HepG2 (cell line): ENCODE measurements around the gene INPP1. TPM values are rescaled to one million over a fixed set of nuclear protein-coding genes. Genes with fewer than 3 reads are reported as not detected.
A peak's percentile ranks its signal among the peaks of the same experiment; 100 is the strongest.

Experiments used
- ARID5B ChIP-seq: IDR thresholded peaks from 2 replicates; pipeline ENCODE4 v1.4.0; 2020; ENCODE audit warnings: mild to moderate bottlenecking, missing genetic modification reagents
- ATF7 ChIP-seq, 2 experiments: fragments of 450-650 bp in 1 of 2; sonication (generic) in 1 of 2; formaldehyde crosslinking in 1 of 2; IDR thresholded peaks; 2 replicates each; pipeline versions ENCODE4 v1.4.0 to v1.6.1; 2016 to 2020; ENCODE audit warnings: antibody characterized with exemption in 1 of 2, mild to moderate bottlenecking in 1 of 2, missing genetic modification reagents in 1 of 2
- BCL6 ChIP-seq: IDR thresholded peaks from 2 replicates; pipeline ENCODE4 v1.6.1; 2016; ENCODE audit warnings: missing genetic modification reagents, missing compliant biosample characterization
- CAMTA2 ChIP-seq: sonication (generic); formaldehyde crosslinking; IDR thresholded peaks from 2 replicates; pipeline ENCODE4 v1.4.0; 2020; ENCODE audit warnings: mild to moderate bottlenecking, missing genetic modification reagents, borderline replicate concordance
- GABPB1 ChIP-seq: IDR thresholded peaks from 2 replicates; pipeline ENCODE4 v1.6.1; 2016; ENCODE audit warnings: mild to moderate bottlenecking, missing genetic modification reagents, moderate library complexity, missing compliant biosample characterization
- HMG20B ChIP-seq: conservative IDR thresholded peaks from 2 replicates; pipeline ENCODE4 v1.6.1; 2016; ENCODE audit warnings: missing genetic modification reagents, missing compliant biosample characterization
- JUNB ChIP-seq: sonication (generic); formaldehyde crosslinking; IDR thresholded peaks from 2 replicates; pipeline ENCODE4 v1.8.0; 2022; ENCODE audit warnings: missing genetic modification reagents, mild to moderate bottlenecking, borderline replicate concordance
- MTF2 ChIP-seq: sonication (generic); formaldehyde crosslinking; IDR thresholded peaks from 2 replicates; pipeline ENCODE4 v1.5.0; 2020; ENCODE audit warnings: missing genetic modification reagents, borderline replicate concordance
- NFE2L2 ChIP-seq: fragments of 150-350 bp; IDR thresholded peaks from 2 replicates; pipeline ENCODE4 v1.6.1; 2014; ENCODE audit warnings: low read length
- RBM39 ChIP-seq: fragments of 200-400 bp; formaldehyde crosslinking; IDR thresholded peaks from one replicate; pipeline ENCODE4 v1.6.1; 2018; ENCODE audit warnings: antibody characterized with exemption, mild to moderate bottlenecking, low read depth, low read length; ENCODE audit not compliant: poor library complexity, severe bottlenecking
- RELA ChIP-seq: sonication (generic); formaldehyde crosslinking; IDR thresholded peaks from 2 replicates; pipeline ENCODE4 v1.4.0; 2020; ENCODE audit warnings: missing genetic modification reagents
- SIX1 ChIP-seq: sonication (generic); formaldehyde crosslinking; IDR thresholded peaks from 2 replicates; pipeline ENCODE4 v1.4.0; 2020; ENCODE audit warnings: missing genetic modification reagents, borderline replicate concordance
- SOX13 ChIP-seq, 3 experiments: fragments of 450-650 bp in 1 of 3; sonication (generic) in 1 of 3; formaldehyde crosslinking in 1 of 3; IDR thresholded peaks in 2 of 3; conservative IDR thresholded peaks in 1 of 3; 2 replicates each; pipeline versions ENCODE4 v1.5.0 to v1.6.1; 2016 to 2020; ENCODE audit warnings: antibody characterized with exemption in 1 of 3, mild to moderate bottlenecking in 1 of 3, missing compliant biosample characterization in 1 of 3, missing genetic modification reagents in 1 of 3, moderate library complexity in 1 of 3
- STAT5B ChIP-seq: sonication (generic); formaldehyde crosslinking; IDR thresholded peaks from 2 replicates; pipeline ENCODE4 v1.4.0; 2020; ENCODE audit warnings: missing genetic modification reagents
- YY1 ChIP-seq: IDR thresholded peaks from 2 replicates; pipeline ENCODE4 v1.6.1; 2011; ENCODE audit warnings: low read length, low read depth, moderate library complexity, mild to moderate bottlenecking; ENCODE audit not compliant: insufficient read depth, insufficient replicate concordance
- ZBTB38 ChIP-seq: sonication (generic); formaldehyde crosslinking; IDR thresholded peaks from 2 replicates; pipeline ENCODE4 v1.5.1; 2020; ENCODE audit warnings: mild to moderate bottlenecking, missing genetic modification reagents
- ZNF263 ChIP-seq: sonication (generic); formaldehyde crosslinking; IDR thresholded peaks from 2 replicates; pipeline ENCODE4 v1.4.0; 2020; ENCODE audit warnings: missing genetic modification reagents
- ZNF460 ChIP-seq: sonication (generic); formaldehyde crosslinking; IDR thresholded peaks from 2 replicates; pipeline ENCODE4 v1.5.1; 2020; ENCODE audit warnings: missing genetic modification reagents, mild to moderate bottlenecking, borderline replicate concordance
- ZNF543 ChIP-seq: sonication (generic); formaldehyde crosslinking; IDR thresholded peaks from 2 replicates; pipeline ENCODE4 v1.4.0; 2020; ENCODE audit warnings: mild to moderate bottlenecking, missing genetic modification reagents
- ZNF788 ChIP-seq: sonication (generic); formaldehyde crosslinking; IDR thresholded peaks from 2 replicates; pipeline ENCODE4 v1.5.0; 2020; ENCODE audit warnings: mild to moderate bottlenecking, missing genetic modification reagents, borderline replicate concordance
- polyA plus RNA-seq, 8 experiments: library from polyadenylated mRNA; depleted of rRNA in 3 of 8; stranded (reverse) in 7 of 8; unstranded in 1 of 8; fragments of >200 nt; fragmentation: Illumina TruSeq in 4 of 8; extraction: Trizol in 4 of 8; gene quantifications; 2 replicates each; pipeline versions ENCODE4 v1.2.1 to v1.2.3, GENCODE V29; 2011 to 2016; ENCODE audit warnings: low read depth in 4 of 8, missing spikeins in 1 of 8, mixed read lengths in 1 of 8; ENCODE audit not compliant: insufficient read depth in 1 of 8
- total RNA-seq, 5 experiments: library from RNA; depleted of rRNA; stranded (reverse); fragments of >200 nt; fragmentation: Illumina TruSeq; extraction: Trizol; gene quantifications; 2 replicates each; pipeline ENCODE4 v1.2.3, GENCODE V29; 2016; ENCODE audit warnings: low read depth in 1 of 5
- TF ChIP-seq, protein P1 (sequence below): sonication (generic); formaldehyde crosslinking; IDR thresholded peaks from 2 replicates; pipeline ENCODE4 v1.9.0; 2021; ENCODE audit warnings: missing genetic modification reagents, mild to moderate bottlenecking, borderline replicate concordance
- TF ChIP-seq, protein P2 (sequence below): sonication (generic); formaldehyde crosslinking; conservative IDR thresholded peaks from 2 replicates; pipeline ENCODE4 v1.8.0; 2022; ENCODE audit warnings: missing genetic modification reagents

The INPP1 gene
- total and polyA plus RNA-seq, 2 of the 13 experiments (the other 11 are each of a cell fraction or from before 2014, with no cell fraction given), result 10.0 to 13.3 TPM

DNA sequence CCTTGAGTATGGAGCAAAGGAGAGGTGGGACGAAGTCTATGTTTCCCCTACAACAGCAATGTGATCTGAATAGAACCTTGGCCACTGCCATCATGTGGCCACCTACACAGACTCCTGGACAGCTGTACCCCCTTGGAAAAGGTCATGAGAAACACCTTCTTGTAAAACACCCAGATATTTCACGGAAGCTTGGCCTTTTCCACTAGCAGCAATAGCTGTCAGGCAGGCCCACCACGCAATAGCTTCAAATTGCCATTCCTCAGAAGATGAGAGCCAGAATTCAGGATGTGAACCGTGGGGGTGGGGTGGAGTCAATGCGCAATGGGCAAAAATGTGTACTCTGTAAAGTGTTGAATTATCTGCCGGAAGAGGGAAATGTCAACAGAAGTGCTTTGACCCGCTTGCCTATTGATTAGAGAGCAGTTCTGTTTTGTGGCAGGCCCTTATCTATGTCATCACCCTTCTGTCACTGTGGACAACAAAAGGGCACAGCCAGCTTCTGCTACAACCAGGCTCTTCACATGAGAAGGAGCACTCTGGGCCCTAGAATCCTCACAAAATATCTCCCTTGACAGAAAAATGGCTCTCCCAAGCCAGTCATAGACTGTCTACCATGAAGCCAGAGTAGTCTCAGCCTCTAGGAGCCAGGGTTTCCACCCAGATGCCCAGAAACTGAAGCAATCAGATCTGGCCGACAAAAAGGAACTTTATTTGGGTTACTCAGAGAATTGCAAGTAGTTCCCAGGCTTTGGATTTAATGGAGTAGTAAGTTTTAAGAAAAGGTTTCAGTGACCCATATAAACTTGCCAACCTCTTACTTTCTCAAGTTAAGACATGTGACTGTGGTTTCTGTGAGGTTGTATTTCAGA, 9.5 kb downstream of the INPP1 start (continued):
- TF ChIP-seq MTF2 (CRISPR knock-in tag) (no peak), GABPB1 (CRISPR knock-in tag) (peak; percentile 69), ZNF788 (peak; percentile 96; the same call in 1 of the 2 replicates), ZBTB38 (peak; percentile 91), ZNF543 (CRISPR knock-in tag) (peak; percentile 93), JUNB (peak; percentile 85), RBM39 (no peak), SIX1 (CRISPR knock-in tag) (peak; percentile 83; the same call in 1 of the 2 replicates), ARID5B (CRISPR knock-in tag) (peak; percentile 100), YY1 (peak; percentile 28), STAT5B (no peak), HMG20B (CRISPR knock-in tag) (peak; percentile 98), NFE2L2 (no peak), BCL6 (peak; percentile 94), ATF7 (IDR thresholded peaks at IDR 0.05) (peak; percentile 52), ATF7 (CRISPR knock-in tag; IDR thresholded peaks at IDR 0.05) (peak; percentile 93), SOX13 (IDR thresholded peaks at IDR 0.05) (peak; percentile 93), SOX13 (CRISPR knock-in tag; conservative IDR thresholded peaks at IDR 0.05 in 1 of 2, IDR thresholded peaks at IDR 0.05 in 1 of 2) (peak in 1 of 2 experiments; percentile 99; a peak in 2 of 4 replicates), ZNF460 (CRISPR knock-in tag) (peak; percentile 9; the same call in 1 of the 2 replicates), RELA (peak; percentile 53; the same call in 1 of the 2 replicates), CAMTA2 (peak; percentile 39; the same call in 1 of the 2 replicates), ZNF263 (CRISPR knock-in tag) (peak; percentile 97)
- TF ChIP-seq, protein P1, sequence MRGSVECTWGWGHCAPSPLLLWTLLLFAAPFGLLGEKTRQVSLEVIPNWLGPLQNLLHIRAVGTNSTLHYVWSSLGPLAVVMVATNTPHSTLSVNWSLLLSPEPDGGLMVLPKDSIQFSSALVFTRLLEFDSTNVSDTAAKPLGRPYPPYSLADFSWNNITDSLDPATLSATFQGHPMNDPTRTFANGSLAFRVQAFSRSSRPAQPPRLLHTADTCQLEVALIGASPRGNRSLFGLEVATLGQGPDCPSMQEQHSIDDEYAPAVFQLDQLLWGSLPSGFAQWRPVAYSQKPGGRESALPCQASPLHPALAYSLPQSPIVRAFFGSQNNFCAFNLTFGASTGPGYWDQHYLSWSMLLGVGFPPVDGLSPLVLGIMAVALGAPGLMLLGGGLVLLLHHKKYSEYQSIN (CRISPR knock-in tag), result no peak
- TF ChIP-seq, protein P2, sequence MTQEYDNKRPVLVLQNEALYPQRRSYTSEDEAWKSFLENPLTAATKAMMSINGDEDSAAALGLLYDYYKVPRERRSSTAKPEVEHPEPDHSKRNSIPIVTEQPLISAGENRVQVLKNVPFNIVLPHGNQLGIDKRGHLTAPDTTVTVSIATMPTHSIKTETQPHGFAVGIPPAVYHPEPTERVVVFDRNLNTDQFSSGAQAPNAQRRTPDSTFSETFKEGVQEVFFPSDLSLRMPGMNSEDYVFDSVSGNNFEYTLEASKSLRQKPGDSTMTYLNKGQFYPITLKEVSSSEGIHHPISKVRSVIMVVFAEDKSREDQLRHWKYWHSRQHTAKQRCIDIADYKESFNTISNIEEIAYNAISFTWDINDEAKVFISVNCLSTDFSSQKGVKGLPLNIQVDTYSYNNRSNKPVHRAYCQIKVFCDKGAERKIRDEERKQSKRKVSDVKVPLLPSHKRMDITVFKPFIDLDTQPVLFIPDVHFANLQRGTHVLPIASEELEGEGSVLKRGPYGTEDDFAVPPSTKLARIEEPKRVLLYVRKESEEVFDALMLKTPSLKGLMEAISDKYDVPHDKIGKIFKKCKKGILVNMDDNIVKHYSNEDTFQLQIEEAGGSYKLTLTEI (CRISPR knock-in tag), result no peak
